HepG2 (cell line): ENCODE data around the gene PODN. TPM values are rescaled to one million over a fixed set of nuclear protein-coding genes. Genes with fewer than 3 reads are reported as not detected.

Experiments
- FOSL2 ChIP-seq: sonication (generic); formaldehyde crosslinking; IDR thresholded peaks from 2 replicates; pipeline ENCODE4 v1.4.0; 2020; ENCODE audit warnings: missing genetic modification reagents
- HDAC1 ChIP-seq: sonication (generic); formaldehyde crosslinking; IDR thresholded peaks from 2 replicates; pipeline ENCODE4 v1.5.1; 2020; ENCODE audit warnings: mild to moderate bottlenecking, missing genetic modification reagents
- HNF4G ChIP-seq, 2 experiments: sonication (generic) in 1 of 2; formaldehyde crosslinking in 1 of 2; IDR thresholded peaks; 2 replicates each; pipeline versions ENCODE4 v1.4.0 to v1.6.1; 2011 to 2020; ENCODE audit warnings: borderline replicate concordance in 2 of 2, low read depth in 2 of 2, mild to moderate bottlenecking in 2 of 2, low read length in 1 of 2, missing genetic modification reagents in 1 of 2, moderate library complexity in 1 of 2
- KDM1A ChIP-seq: IDR thresholded peaks from 2 replicates; pipeline ENCODE4 v1.6.1; 2016; ENCODE audit warnings: missing compliant biosample characterization
- MAFK ChIP-seq, 2 experiments: IDR thresholded peaks in 1 of 2; conservative IDR thresholded peaks in 1 of 2; 2 replicates each; pipeline ENCODE4 v1.6.1; 2011; ENCODE audit warnings: improper control_type of control experiment in 2 of 2, low read length in 2 of 2
- MATR3 ChIP-seq: sonication (generic); formaldehyde crosslinking; IDR thresholded peaks from 2 replicates; pipeline ENCODE4 v1.4.0; 2020; ENCODE audit warnings: missing genetic modification reagents
- NCOA1 ChIP-seq: sonication (generic); formaldehyde crosslinking; IDR thresholded peaks from 2 replicates; pipeline ENCODE4 v1.9.0; 2021; ENCODE audit warnings: missing genetic modification reagents
- SNRNP70 ChIP-seq: fragments of 200-400 bp; formaldehyde crosslinking; IDR thresholded peaks from 2 replicates; pipeline ENCODE4 v1.6.1; 2017; ENCODE audit warnings: mild to moderate bottlenecking, low read depth, low read length, moderate library complexity
- TGIF2 ChIP-seq: IDR thresholded peaks from 2 replicates; pipeline ENCODE4 v1.6.1; 2016; ENCODE audit warnings: control low read depth, missing compliant biosample characterization
- THAP11 ChIP-seq: IDR thresholded peaks from 2 replicates; pipeline ENCODE4 v1.6.1; 2016; ENCODE audit warnings: missing biosample characterization, missing genetic modification reagents
- ZMYM3 ChIP-seq: sonication (generic); formaldehyde crosslinking; IDR thresholded peaks from 2 replicates; pipeline ENCODE4 v1.5.1; 2020; ENCODE audit warnings: mild to moderate bottlenecking, missing genetic modification reagents
- ZNF136 ChIP-seq: sonication (generic); formaldehyde crosslinking; IDR thresholded peaks from 2 replicates; pipeline ENCODE4 v1.8.1; 2022; ENCODE audit warnings: low read depth, mild to moderate bottlenecking, moderate library complexity, missing genetic modification reagents
- ZNF510 ChIP-seq: sonication (generic); formaldehyde crosslinking; IDR thresholded peaks from 2 replicates; pipeline ENCODE4 v1.4.0; 2020; ENCODE audit warnings: low read depth, mild to moderate bottlenecking, missing genetic modification reagents
- ZNF644 ChIP-seq: IDR thresholded peaks from 2 replicates; pipeline ENCODE4 v1.6.1; 2016; ENCODE audit warnings: low read depth
- polyA plus RNA-seq, 8 experiments: library from polyadenylated mRNA; depleted of rRNA in 3 of 8; stranded (reverse) in 7 of 8; unstranded in 1 of 8; fragments of >200 nt; fragmentation: Illumina TruSeq in 4 of 8; extraction: Trizol in 4 of 8; gene quantifications; 2 replicates each; pipeline versions ENCODE4 v1.2.1 to v1.2.3, GENCODE V29; 2011 to 2016; ENCODE audit warnings: low read depth in 4 of 8, missing spikeins in 1 of 8, mixed read lengths in 1 of 8; ENCODE audit not compliant: insufficient read depth in 1 of 8
- total RNA-seq, 5 experiments: library from RNA; depleted of rRNA; stranded (reverse); fragments of >200 nt; fragmentation: Illumina TruSeq; extraction: Trizol; gene quantifications; 2 replicates each; pipeline ENCODE4 v1.2.3, GENCODE V29; 2016; ENCODE audit warnings: low read depth in 1 of 5
- TF ChIP-seq, protein P1 (sequence below), 2 experiments: fragments of 450-650 bp in 1 of 2; sonication (generic) in 1 of 2; formaldehyde crosslinking in 1 of 2; IDR thresholded peaks; 2 replicates each; pipeline versions ENCODE4 v1.6.1 to v1.8.0; 2016 to 2022; ENCODE audit warnings: antibody characterized with exemption in 1 of 2, mild to moderate bottlenecking in 1 of 2, missing genetic modification reagents in 1 of 2
- TF ChIP-seq, protein P2 (sequence below), 2 experiments: sonication (generic) in 1 of 2; formaldehyde crosslinking in 1 of 2; IDR thresholded peaks; 2 replicates each; pipeline versions ENCODE4 v1.5.1 to v1.6.1; 2011 to 2020; ENCODE audit warnings: borderline replicate concordance in 1 of 2, low read depth in 1 of 2, low read length in 1 of 2, mild to moderate bottlenecking in 1 of 2, missing genetic modification reagents in 1 of 2, moderate library complexity in 1 of 2
- TF ChIP-seq, protein P3 (sequence below): IDR thresholded peaks from 2 replicates; pipeline ENCODE4 v1.6.1; 2016; ENCODE audit warnings: missing compliant biosample characterization, missing genetic modification reagents, borderline replicate concordance

The PODN gene
- total and polyA plus RNA-seq, 2 of the 13 experiments (the other 11 are each of a cell fraction or from before 2014, with no cell fraction given): 0.13 TPM; not detected in 1

DNA sequence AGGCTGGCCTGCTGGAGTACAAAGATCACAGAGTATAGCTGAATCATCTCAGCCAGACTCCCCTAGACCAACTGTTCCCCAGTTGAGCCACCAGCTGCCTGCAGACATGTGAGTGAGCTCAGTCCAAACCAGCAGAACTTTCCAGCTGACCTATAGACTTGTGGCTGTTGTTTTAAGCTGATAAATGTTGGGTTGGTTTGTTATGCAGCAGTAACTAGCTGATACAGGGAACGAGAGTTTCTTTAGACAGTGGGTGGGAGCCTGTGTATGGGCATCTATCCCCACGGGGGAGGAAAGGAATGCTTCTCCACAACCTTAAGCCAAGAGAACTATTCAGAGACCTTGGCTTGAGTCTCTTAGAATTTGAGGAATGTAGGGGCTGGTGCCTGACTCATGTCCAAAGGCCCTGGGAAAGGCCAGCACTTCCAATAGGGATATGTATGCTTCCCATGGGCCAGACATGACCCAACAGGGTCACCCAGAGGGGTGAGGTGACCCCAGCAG is 50.3 kb downstream of the PODN start (continued):
- TF ChIP-seq, protein P1, sequence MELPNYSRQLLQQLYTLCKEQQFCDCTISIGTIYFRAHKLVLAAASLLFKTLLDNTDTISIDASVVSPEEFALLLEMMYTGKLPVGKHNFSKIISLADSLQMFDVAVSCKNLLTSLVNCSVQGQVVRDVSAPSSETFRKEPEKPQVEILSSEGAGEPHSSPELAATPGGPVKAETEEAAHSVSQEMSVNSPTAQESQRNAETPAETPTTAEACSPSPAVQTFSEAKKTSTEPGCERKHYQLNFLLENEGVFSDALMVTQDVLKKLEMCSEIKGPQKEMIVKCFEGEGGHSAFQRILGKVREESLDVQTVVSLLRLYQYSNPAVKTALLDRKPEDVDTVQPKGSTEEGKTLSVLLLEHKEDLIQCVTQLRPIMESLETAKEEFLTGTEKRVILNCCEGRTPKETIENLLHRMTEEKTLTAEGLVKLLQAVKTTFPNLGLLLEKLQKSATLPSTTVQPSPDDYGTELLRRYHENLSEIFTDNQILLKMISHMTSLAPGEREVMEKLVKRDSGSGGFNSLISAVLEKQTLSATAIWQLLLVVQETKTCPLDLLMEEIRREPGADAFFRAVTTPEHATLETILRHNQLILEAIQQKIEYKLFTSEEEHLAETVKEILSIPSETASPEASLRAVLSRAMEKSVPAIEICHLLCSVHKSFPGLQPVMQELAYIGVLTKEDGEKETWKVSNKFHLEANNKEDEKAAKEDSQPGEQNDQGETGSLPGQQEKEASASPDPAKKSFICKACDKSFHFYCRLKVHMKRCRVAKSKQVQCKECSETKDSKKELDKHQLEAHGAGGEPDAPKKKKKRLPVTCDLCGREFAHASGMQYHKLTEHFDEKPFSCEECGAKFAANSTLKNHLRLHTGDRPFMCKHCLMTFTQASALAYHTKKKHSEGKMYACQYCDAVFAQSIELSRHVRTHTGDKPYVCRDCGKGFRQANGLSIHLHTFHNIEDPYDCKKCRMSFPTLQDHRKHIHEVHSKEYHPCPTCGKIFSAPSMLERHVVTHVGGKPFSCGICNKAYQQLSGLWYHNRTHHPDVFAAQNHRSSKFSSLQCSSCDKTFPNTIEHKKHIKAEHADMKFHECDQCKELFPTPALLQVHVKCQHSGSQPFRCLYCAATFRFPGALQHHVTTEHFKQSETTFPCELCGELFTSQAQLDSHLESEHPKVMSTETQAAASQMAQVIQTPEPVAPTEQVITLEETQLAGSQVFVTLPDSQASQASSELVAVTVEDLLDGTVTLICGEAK (IDR thresholded peaks at IDR 0.05): no peak
- TF ChIP-seq, protein P1 (CRISPR knock-in tag; IDR thresholded peaks at IDR 0.05): no peak
- TF ChIP-seq MATR3 (CRISPR knock-in tag) (no peak), ZMYM3 (CRISPR knock-in tag) (peak; percentile 99), HDAC1 (CRISPR knock-in tag) (peak; percentile 30; the same call in 1 of the 2 replicates), ZNF510 (no peak), MAFK (conservative IDR thresholded peaks at IDR 0.05 in 1 of 2, IDR thresholded peaks at IDR 0.05 in 1 of 2; ENCODE audit: low read length in 2 of 2) (peak; percentile 25 to 38; a peak in 2 of 4 replicates), NCOA1 (no peak), KDM1A (CRISPR knock-in tag) (peak; percentile 99), ZNF136 (CRISPR knock-in tag) (no peak), TGIF2 (CRISPR knock-in tag) (no peak), HNF4G (IDR thresholded peaks at IDR 0.05; ENCODE audit: borderline replicate concordance, low read depth, low read length) (peak; percentile 31; the same call in 1 of the 2 replicates), HNF4G (CRISPR knock-in tag; IDR thresholded peaks at IDR 0.05; ENCODE audit: borderline replicate concordance, low read depth) (no peak), ZNF644 (CRISPR knock-in tag) (0 out of 2 replicates have a peak, but pooled peaks have one; percentile 11), SNRNP70 (no peak), THAP11 (CRISPR knock-in tag) (0 out of 2 replicates have a peak, but pooled peaks have one; percentile 30), FOSL2 (peak; percentile 84)
- TF ChIP-seq, protein P2, sequence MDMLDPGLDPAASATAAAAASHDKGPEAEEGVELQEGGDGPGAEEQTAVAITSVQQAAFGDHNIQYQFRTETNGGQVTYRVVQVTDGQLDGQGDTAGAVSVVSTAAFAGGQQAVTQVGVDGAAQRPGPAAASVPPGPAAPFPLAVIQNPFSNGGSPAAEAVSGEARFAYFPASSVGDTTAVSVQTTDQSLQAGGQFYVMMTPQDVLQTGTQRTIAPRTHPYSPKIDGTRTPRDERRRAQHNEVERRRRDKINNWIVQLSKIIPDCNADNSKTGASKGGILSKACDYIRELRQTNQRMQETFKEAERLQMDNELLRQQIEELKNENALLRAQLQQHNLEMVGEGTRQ (IDR thresholded peaks at IDR 0.05; ENCODE audit: low read depth, low read length): no peak
- TF ChIP-seq, protein P2 (CRISPR knock-in tag; IDR thresholded peaks at IDR 0.05; ENCODE audit: borderline replicate concordance): no peak
- TF ChIP-seq, protein P3, sequence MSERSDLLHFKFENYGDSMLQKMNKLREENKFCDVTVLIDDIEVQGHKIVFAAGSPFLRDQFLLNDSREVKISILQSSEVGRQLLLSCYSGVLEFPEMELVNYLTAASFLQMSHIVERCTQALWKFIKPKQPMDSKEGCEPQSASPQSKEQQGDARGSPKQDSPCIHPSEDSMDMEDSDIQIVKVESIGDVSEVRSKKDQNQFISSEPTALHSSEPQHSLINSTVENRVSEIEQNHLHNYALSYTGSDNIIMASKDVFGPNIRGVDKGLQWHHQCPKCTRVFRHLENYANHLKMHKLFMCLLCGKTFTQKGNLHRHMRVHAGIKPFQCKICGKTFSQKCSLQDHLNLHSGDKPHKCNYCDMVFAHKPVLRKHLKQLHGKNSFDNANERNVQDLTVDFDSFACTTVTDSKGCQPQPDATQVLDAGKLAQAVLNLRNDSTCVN (CRISPR knock-in tag): no peak
